IMR-90 (cell line): ENCODE results near the gene BCAP31. TPM values are rescaled to one million over a fixed set of nuclear protein-coding genes. Genes with fewer than 3 reads are reported as not detected.

Source experiments
- ATAC-seq: fragments of 200-7000 bp; cut with Tn5 transposase; 2 replicates; pipeline ENCODE4 v1.9.1; 2020; ENCODE audit warnings: low read depth, mild to moderate bottlenecking, moderate library complexity
- BruUV-seq: library from RNA; stranded (reverse); fragments of 400-500 nt; replicated peaks from 2 replicates; lab custom pipeline; 2021; lab: Mats Ljungman, UMichigan
- CTCF ChIA-PET: fragments of 300-600 bp; formaldehyde crosslinking; extraction: SDS; loops from one replicate; lab custom pipeline; 2021; ENCODE audit warnings: antibody characterized with exemption; lab: Yijun Ruan, JAX
- POLR2A ChIA-PET: fragments of 300-600 bp; sonication (Branson Sonifier 250); formaldehyde crosslinking; loops from one replicate; lab custom pipeline; 2022; ENCODE audit warnings: antibody characterized with exemption; ENCODE audit not compliant: unreplicated experiment; lab: Charles Lee
- DNase-seq: peaks from one replicate; pipeline ENCODE4 v3.0.0; 2013
- H2AFZ ChIP-seq: replicated peaks from 2 replicates; pipeline ENCODE3; 2013; ENCODE audit warnings: low read length, mild to moderate bottlenecking; ENCODE audit not compliant: poor library complexity
- H2AK5ac ChIP-seq: 2 replicates; pipeline ENCODE4 v1.6.1; 2013; ENCODE audit warnings: low read depth, low read length, inconsistent platforms
- H2AK9ac ChIP-seq: replicated peaks from 2 replicates; pipeline ENCODE3; 2013; ENCODE audit warnings: mild to moderate bottlenecking, low read depth, low read length, moderate library complexity; ENCODE audit not compliant: poor library complexity
- H2BK120ac ChIP-seq: 2 replicates; pipeline ENCODE4 v1.6.1; 2013; ENCODE audit warnings: low read depth, low read length, inconsistent platforms
- H2BK15ac ChIP-seq: 3 replicates; pipeline ENCODE4 v1.6.1; 2013; ENCODE audit warnings: low read depth, low read length, inconsistent platforms
- H2BK20ac ChIP-seq: 2 replicates; pipeline ENCODE4 v1.6.1; 2013; ENCODE audit warnings: low read depth, mild to moderate bottlenecking, inconsistent platforms, low read length, moderate library complexity
- H2BK5ac ChIP-seq: 2 replicates; pipeline ENCODE4 v1.6.1; 2013; ENCODE audit warnings: mild to moderate bottlenecking, low read depth, low read length, inconsistent platforms; ENCODE audit not compliant: poor library complexity, severe bottlenecking
- H3K14ac ChIP-seq: replicated peaks from 2 replicates; pipeline ENCODE4 v1.6.1; 2013; ENCODE audit warnings: low read depth, low read length, inconsistent platforms
- H3K18ac ChIP-seq: 2 replicates; pipeline ENCODE4 v1.6.1; 2013; ENCODE audit warnings: low read depth, low read length, control low read depth
- H3K23ac ChIP-seq: 2 replicates; pipeline ENCODE4 v1.6.1; 2013; ENCODE audit warnings: low read depth, low read length, inconsistent platforms
- H3K27ac ChIP-seq: 2 replicates; pipeline ENCODE4 v1.5.1; 2013; ENCODE audit warnings: mild to moderate bottlenecking, control low read depth, low read length; ENCODE audit not compliant: insufficient read depth
- H3K27me3 ChIP-seq: 2 replicates; pipeline ENCODE4 v1.6.1; 2013; ENCODE audit warnings: low read length; ENCODE audit not compliant: control insufficient read depth, insufficient read depth
- H3K36me3 ChIP-seq: 2 replicates; pipeline ENCODE4 v1.6.1; 2013; ENCODE audit warnings: low read length, mixed read lengths; ENCODE audit not compliant: control insufficient read depth, insufficient read depth
- H3K4ac ChIP-seq: 2 replicates; pipeline ENCODE4 v1.6.1; 2013; ENCODE audit warnings: low read depth, low read length, inconsistent platforms
- H3K4me1 ChIP-seq: 2 replicates; pipeline ENCODE4 v1.6.1; 2013; ENCODE audit warnings: low read length, mixed read lengths; ENCODE audit not compliant: control insufficient read depth, insufficient read depth
- H3K4me2 ChIP-seq: 2 replicates; pipeline ENCODE4 v1.6.1; 2013; ENCODE audit warnings: low read depth, mild to moderate bottlenecking, control low read depth, low read length, moderate library complexity
- H3K4me3 ChIP-seq: 2 replicates; pipeline ENCODE4 v1.5.1; 2013; ENCODE audit warnings: low read depth, mild to moderate bottlenecking, control low read depth, low read length, moderate library complexity; ENCODE audit not compliant: insufficient read depth
- H3K56ac ChIP-seq: 2 replicates; pipeline ENCODE4 v1.6.1; 2013; ENCODE audit warnings: low read length, inconsistent platforms; ENCODE audit not compliant: insufficient read depth; ENCODE audit errors: extremely low read depth
- H3K79me1 ChIP-seq, 2 experiments: 2 replicates each; pipeline ENCODE4 v1.6.1; 2013; ENCODE audit warnings: low read length in 2 of 2, inconsistent platforms in 1 of 2, low read depth in 1 of 2
- H3K9ac ChIP-seq: 2 replicates; pipeline ENCODE4 v1.6.1; 2013; ENCODE audit warnings: low read depth, low read length, control low read depth
- H3K9me1 ChIP-seq: 2 replicates; pipeline ENCODE4 v1.6.1; 2013; ENCODE audit warnings: low read length, inconsistent platforms; ENCODE audit not compliant: insufficient read depth
- H3K9me3 ChIP-seq: 2 replicates; pipeline ENCODE4 v1.6.1; 2013; ENCODE audit warnings: low read length; ENCODE audit not compliant: control insufficient read depth, insufficient read depth
- H4K20me1 ChIP-seq: 2 replicates; pipeline ENCODE4 v1.6.1; 2013; ENCODE audit warnings: low read length, inconsistent platforms; ENCODE audit not compliant: insufficient read depth
- H4K5ac ChIP-seq: 2 replicates; pipeline ENCODE4 v1.6.1; 2013; ENCODE audit warnings: mild to moderate bottlenecking, low read depth, low read length, control low read depth
- H4K8ac ChIP-seq, 2 experiments: 2 replicates each; pipeline ENCODE4 v1.6.1; 2013; ENCODE audit warnings: low read depth in 2 of 2, low read length in 2 of 2, control low read depth in 1 of 2, inconsistent platforms in 1 of 2
- H4K91ac ChIP-seq: 2 replicates; pipeline ENCODE4 v1.6.1; 2013; ENCODE audit warnings: low read depth, low read length, inconsistent platforms; ENCODE audit not compliant: insufficient read depth
- MAZ ChIP-seq: IDR thresholded peaks from 2 replicates; pipeline ENCODE4 v1.6.1; 2012; ENCODE audit warnings: low read depth, mild to moderate bottlenecking, low read length, improper control_type of control experiment, moderate library complexity, borderline replicate concordance
- MXI1 ChIP-seq: IDR thresholded peaks from 2 replicates; pipeline ENCODE4 v1.6.1; 2012; ENCODE audit warnings: low read depth, mild to moderate bottlenecking, low read length, moderate library complexity, borderline replicate concordance
- POLR2A ChIP-seq: IDR thresholded peaks from 2 replicates; pipeline ENCODE4 v1.6.1; 2012; ENCODE audit warnings: mild to moderate bottlenecking, low read depth, low read length
- RAD21 ChIP-seq: IDR thresholded peaks from 2 replicates; pipeline ENCODE4 v1.6.1; 2012; ENCODE audit warnings: low read length, improper control_type of control experiment
- SMC3 ChIP-seq: fragments of 150-350 bp; IDR thresholded peaks from 2 replicates; pipeline ENCODE4 v1.6.1; 2016; ENCODE audit warnings: low read depth, mild to moderate bottlenecking, antibody characterized with exemption, low read length, moderate library complexity
- WGBS, 2 experiments: methylation state at CpG; one replicate each; pipeline versions ENCODE4 v1.1.5 to v1.1.7; 2013; ENCODE audit warnings: missing lambda C conversion rate in 2 of 2; ENCODE audit not compliant: insufficient read length in 1 of 2; ENCODE audit errors: extremely low coverage in 2 of 2; 5-methylcytosine and 5-hydroxymethylcytosine counted together
- dilution Hi-C: fragments of 300-500 bp; cut with HindIII; formaldehyde crosslinking; loops from one replicate; pipeline ENCODE4 v1.14.3; 2018; ENCODE audit warnings: low sequenced_read_pairs; ENCODE audit not compliant: unreplicated experiment
- in situ Hi-C: fragments of 300-500 bp; cut with MboI; formaldehyde crosslinking; loops from 3 replicates; pipeline ENCODE4 v1.14.3; 2019; ENCODE audit warnings: low sequenced_read_pairs, inconsistent platforms, mixed read lengths
- intact Hi-C: fragments of 100-400 bp; cut with micrococcal nuclease; formaldehyde crosslinking; loops from 2 replicates; pipeline ENCODE4 v1.10.0; 2022
- polyA plus RNA-seq, 3 experiments: library from polyadenylated mRNA; depleted of rRNA; stranded (reverse); fragments of >200 nt; gene quantifications; 2 replicates each; pipeline ENCODE4 v1.2.3, GENCODE V29; 2012; ENCODE audit warnings: low replicate concordance in 1 of 3
- total RNA-seq: library from RNA; depleted of rRNA; stranded (reverse); fragments of >200 nt; gene quantifications from 2 replicates; pipeline ENCODE4 v1.2.3, GENCODE V29; 2012
- TF ChIP-seq, protein P1 (sequence below): conservative IDR thresholded peaks from 2 replicates; pipeline ENCODE4 v1.5.1; 2012; ENCODE audit warnings: mild to moderate bottlenecking, low read depth, low read length, improper control_type of control experiment

The BCAP31 gene
- total and polyA plus RNA-seq, 2 of the 4 experiments (the other 2 are of a cell fraction) = 125 to 244 TPM

DNA sequence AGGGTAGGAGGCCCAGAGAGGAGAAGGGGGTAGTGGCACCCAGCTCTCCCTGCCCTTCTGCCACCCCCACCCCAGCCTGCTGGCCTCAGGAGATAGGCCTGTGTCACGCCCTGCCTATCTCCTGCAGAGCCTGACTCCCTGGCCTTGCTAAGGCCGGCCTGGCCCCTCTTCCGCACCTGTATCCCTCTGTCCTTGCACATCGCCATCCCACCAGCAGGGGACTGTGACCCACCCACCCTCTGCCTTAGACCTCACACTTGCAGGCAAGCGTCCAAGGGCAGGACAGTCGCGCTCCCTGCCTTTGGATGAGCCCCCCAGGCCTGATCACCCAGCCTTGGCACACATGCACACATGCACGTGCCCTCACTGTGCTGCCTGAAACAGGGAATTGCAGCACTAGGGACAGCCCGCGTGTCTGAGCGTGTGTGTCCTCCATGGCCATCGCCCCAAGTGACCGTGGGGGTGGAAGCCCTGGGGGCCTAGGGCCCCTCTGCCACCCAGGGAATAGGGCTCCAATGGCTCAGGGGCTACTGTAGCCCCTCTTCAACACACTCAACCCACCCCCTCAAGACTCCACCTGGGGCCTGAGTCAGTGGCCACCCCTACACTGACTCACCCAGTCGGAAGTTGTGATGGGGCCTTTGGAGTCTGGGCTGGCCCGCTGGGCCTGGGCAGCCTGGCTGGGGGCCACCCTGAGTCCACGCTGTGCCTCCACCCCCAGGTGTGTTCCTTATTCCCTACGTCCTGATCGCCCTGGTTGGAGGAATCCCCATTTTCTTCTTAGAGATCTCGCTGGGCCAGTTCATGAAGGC is 34.3 kb downstream of the BCAP31 start:
- no peak overlapping the region for H2BK120ac ChIP-seq
- DNase-seq = peak; percentile 23
- H3K4ac ChIP-seq = no peak overlapping the region; the same call in 1 of the 2 replicates
- no peaks in the 10 kb centered on the region for H3K9me3 ChIP-seq
- H3K23ac ChIP-seq = no peak overlapping the region
- H3K27ac ChIP-seq = no peak overlapping the region
- H4K20me1 ChIP-seq = peaks cover 12% of the 10 kb centered on the region
- H2AFZ ChIP-seq = no peak overlapping the region
- H3K4me1 ChIP-seq = peaks cover 9% of the 10 kb centered on the region
- peak overlapping the region; percentile 51 for H3K4me3 ChIP-seq
- TF ChIP-seq SMC3 = no peak
- TF ChIP-seq MAZ = no peak
- TF ChIP-seq POLR2A = no peak
- TF ChIP-seq, protein P1, sequence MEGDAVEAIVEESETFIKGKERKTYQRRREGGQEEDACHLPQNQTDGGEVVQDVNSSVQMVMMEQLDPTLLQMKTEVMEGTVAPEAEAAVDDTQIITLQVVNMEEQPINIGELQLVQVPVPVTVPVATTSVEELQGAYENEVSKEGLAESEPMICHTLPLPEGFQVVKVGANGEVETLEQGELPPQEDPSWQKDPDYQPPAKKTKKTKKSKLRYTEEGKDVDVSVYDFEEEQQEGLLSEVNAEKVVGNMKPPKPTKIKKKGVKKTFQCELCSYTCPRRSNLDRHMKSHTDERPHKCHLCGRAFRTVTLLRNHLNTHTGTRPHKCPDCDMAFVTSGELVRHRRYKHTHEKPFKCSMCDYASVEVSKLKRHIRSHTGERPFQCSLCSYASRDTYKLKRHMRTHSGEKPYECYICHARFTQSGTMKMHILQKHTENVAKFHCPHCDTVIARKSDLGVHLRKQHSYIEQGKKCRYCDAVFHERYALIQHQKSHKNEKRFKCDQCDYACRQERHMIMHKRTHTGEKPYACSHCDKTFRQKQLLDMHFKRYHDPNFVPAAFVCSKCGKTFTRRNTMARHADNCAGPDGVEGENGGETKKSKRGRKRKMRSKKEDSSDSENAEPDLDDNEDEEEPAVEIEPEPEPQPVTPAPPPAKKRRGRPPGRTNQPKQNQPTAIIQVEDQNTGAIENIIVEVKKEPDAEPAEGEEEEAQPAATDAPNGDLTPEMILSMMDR = no peak
- TF ChIP-seq RAD21 = no peak
- no peak for TF ChIP-seq MXI1
- no peak for ATAC-seq
- peak overlapping the region; percentile 19; the same call in 1 of the 2 replicates for H3K9ac ChIP-seq
- H2AK5ac ChIP-seq = peak overlapping the region; percentile 28; the same call in 1 of the 2 replicates
- H3K4me2 ChIP-seq = peak overlapping the region; percentile 75
- H2BK20ac ChIP-seq = no peak overlapping the region
- peak overlapping the region; percentile 50 for H2AK9ac ChIP-seq
- CTCF ChIA-PET = no interaction called here
- no peaks in the 10 kb centered on the region; the same call in 1 of the 2 replicates for H3K27me3 ChIP-seq
- POLR2A ChIA-PET = no interaction called here
- H3K79me1 ChIP-seq = 0 out of 4 replicates have a peak, but pooled peaks cover 0 to 6% of the 10 kb centered on the region in 2 experiments
- no peak overlapping the region; the same call in 1 of the 2 replicates for H4K5ac ChIP-seq
- no peak overlapping the region for H3K18ac ChIP-seq
- H3K56ac ChIP-seq = no peak overlapping the region
- H3K9me1 ChIP-seq = peaks cover 5% of the 10 kb centered on the region; the same call in 1 of the 2 replicates
- H4K8ac ChIP-seq = no peak overlapping the region
- no peak overlapping the region for H4K91ac ChIP-seq
- no peak overlapping the region for H2BK15ac ChIP-seq
- WGBS, 2 experiments = 82% methylated on average over 7 of the region's 19 CpGs; no CpG with 5 or more reads in 1 of the 2 experiments
- intact Hi-C loops (no loop called here), in situ Hi-C loops (no loop called here), dilution Hi-C loops (no loop called here)
- H3K36me3 ChIP-seq = peaks cover 4% of the 10 kb centered on the region
- BruUV-seq = no TSS peak
- H3K14ac ChIP-seq = no peak overlapping the region
- H2BK5ac ChIP-seq = no peak overlapping the region
